ENCODE data around the gene SHROOM3.

DNA sequence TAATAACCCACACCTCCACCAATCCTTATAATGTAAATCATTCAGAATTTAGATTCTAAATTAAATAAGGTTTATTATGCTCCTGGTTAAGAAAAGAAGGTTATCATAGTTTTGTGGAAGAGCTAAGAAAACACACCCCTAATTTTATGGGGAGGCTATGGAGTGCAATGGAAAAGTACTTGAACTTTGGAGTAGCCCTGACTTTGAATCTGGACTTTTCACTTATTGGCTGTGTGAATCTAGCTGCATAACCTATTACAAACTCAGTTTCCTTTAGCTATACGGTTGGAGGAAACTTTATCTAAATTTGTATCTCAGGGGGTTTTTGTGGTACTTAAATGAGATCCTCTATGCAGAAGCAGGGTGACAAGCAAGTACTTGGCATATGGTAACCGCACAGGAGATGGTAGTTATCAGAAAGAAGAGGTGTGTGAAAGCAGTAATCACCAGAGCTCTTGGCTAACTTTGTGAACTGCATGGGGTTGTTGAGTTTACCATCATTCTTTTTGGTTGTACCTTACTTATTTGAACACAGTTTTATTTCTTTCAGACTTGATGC, 143.1 kb downstream of the SHROOM3 start:
- no peak for TF ChIP-seq EZH2 (IDR thresholded peaks at IDR 0.05; ENCODE audit: borderline replicate concordance, low read length)
- TF ChIP-seq, protein P1, sequence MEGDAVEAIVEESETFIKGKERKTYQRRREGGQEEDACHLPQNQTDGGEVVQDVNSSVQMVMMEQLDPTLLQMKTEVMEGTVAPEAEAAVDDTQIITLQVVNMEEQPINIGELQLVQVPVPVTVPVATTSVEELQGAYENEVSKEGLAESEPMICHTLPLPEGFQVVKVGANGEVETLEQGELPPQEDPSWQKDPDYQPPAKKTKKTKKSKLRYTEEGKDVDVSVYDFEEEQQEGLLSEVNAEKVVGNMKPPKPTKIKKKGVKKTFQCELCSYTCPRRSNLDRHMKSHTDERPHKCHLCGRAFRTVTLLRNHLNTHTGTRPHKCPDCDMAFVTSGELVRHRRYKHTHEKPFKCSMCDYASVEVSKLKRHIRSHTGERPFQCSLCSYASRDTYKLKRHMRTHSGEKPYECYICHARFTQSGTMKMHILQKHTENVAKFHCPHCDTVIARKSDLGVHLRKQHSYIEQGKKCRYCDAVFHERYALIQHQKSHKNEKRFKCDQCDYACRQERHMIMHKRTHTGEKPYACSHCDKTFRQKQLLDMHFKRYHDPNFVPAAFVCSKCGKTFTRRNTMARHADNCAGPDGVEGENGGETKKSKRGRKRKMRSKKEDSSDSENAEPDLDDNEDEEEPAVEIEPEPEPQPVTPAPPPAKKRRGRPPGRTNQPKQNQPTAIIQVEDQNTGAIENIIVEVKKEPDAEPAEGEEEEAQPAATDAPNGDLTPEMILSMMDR (conservative IDR thresholded peaks at IDR 0.05 in 1 of 2, IDR thresholded peaks at IDR 0.05 in 1 of 2; ENCODE audit: extremely low read depth in 1 of 2, insufficient read depth in 1 of 2, low read depth in 1 of 2, low read length in 2 of 2), result no peak

Data from mammary epithelial cell (primary cell).